Stimulated activated CD4-positive, alpha-beta T cell treated with anti-CD3 and anti-CD28 coated beads, Interleukin-4, amount 100 ng/mL, for 24 hours (primary cell): ENCODE data around the gene HOXB1.
"Not testable (repeated sequence)": the region's sequence is repeated elsewhere in the genome, so short reads cannot be mapped to it uniquely, and the experiment has no call there.

ENCODE experiments used
- DNase-seq: peaks from one replicate; pipeline ENCODE4 v3.0.0-alpha.2; 2020

The HOXB1 gene

GRCh38 chr17:48542114-48542656 is 11.4 kb upstream of the HOXB1 start:
- DNase-seq = peak; percentile 20

- peak; percentile 40 for DNase-seq
Observed at GRCh38 chr17:48541577-48542113, 10.8 kb upstream of the HOXB1 start.

- no peak for DNase-seq
Observed at GRCh38 chr17:48541036-48541576, 10.3 kb upstream of the HOXB1 start.

- DNase-seq = no peak
Observed at GRCh38 chr17:48540213-48540612, 9.4 kb upstream of the HOXB1 start.

GRCh38 chr17:48539177-48539576 is 8.4 kb upstream of the HOXB1 start:
- DNase-seq = no peak

GRCh38 chr17:48537316-48537715 is 6.5 kb upstream of the HOXB1 start:
- no peak for DNase-seq

- not testable (repeated sequence) for DNase-seq
Observed at GRCh38 chr17:48535793-48536559, 5.2 kb upstream of the HOXB1 start.

GRCh38 chr17:48532261-48532660 is 1.4 kb upstream of the HOXB1 start:
- no peak for DNase-seq

GRCh38 chr17:48530208-48530886 is 464 bp downstream of the HOXB1 start:
- DNase-seq = no peak

GRCh38 chr17:48529683-48530009 is 1.2 kb downstream of the HOXB1 start:
- DNase-seq = no peak

GRCh38 chr17:48528936-48529682 is 1.7 kb downstream of the HOXB1 start:
- DNase-seq = no peak

GRCh38 chr17:48528153-48528935 is 2.5 kb downstream of the HOXB1 start:
- no peak for DNase-seq

- DNase-seq = no peak
Observed at GRCh38 chr17:48527547-48527932, 3.3 kb downstream of the HOXB1 start.

GRCh38 chr17:48526608-48527546 is 3.9 kb downstream of the HOXB1 start:
- no peak for DNase-seq

GRCh38 chr17:48523010-48523409 is 7.8 kb downstream of the HOXB1 start:
- DNase-seq = no peak

- DNase-seq = no peak
Observed at GRCh38 chr17:48522031-48522653, 8.7 kb downstream of the HOXB1 start.

GRCh38 chr17:48520631-48521079 is 10.2 kb downstream of the HOXB1 start:
- DNase-seq = no peak

GRCh38 chr17:48519427-48519826 is 11.4 kb downstream of the HOXB1 start:
- no peak for DNase-seq

- DNase-seq = no peak
Observed at GRCh38 chr17:48517478-48517877, 13.3 kb downstream of the HOXB1 start.
